Measurements from ENCODE around the gene LCE2D.

- TF ChIP-seq EP300 (IDR thresholded peaks at IDR 0.05; ENCODE audit: low read depth) = no peak
- TF ChIP-seq CTCF (IDR thresholded peaks at IDR 0.05) = no peak
- no peak for TF ChIP-seq POLR2AphosphoS5 (IDR thresholded peaks at IDR 0.05)
- no peak for TF ChIP-seq POLR2A (IDR thresholded peaks at IDR 0.05)
Measured at GRCh38 chr1:152657677-152658076, 5.5 kb upstream of the LCE2D start.

Data from transverse colon (tissue), 4 donors.